Stimulated activated naive B cell treated with anti-CD40 and anti-IgM and Interleukin-4, amounts not matched to agents 10 μg/mL and 1 μg/mL and 100 μg/mL, for 72 hours (primary cell): ENCODE data around the gene NRP1.
A peak's percentile ranks its signal among the peaks of the same experiment; 100 is the strongest.

ENCODE experiments used
- ATAC-seq, 2 donors: fragments of 150-1000 bp; cut with Tn5 transposase; replicated peaks; 2 replicates each; pipeline ENCODE4 v1.10.0; 2021; ENCODE audit warnings: moderate library complexity in 1 of 2
- DNase-seq: peaks from one replicate; pipeline ENCODE4 v3.0.0; 2021
- H3K27ac Mint-ChIP-seq: one replicate; pipeline ENCODE4 v1.8.0; 2022; ENCODE audit warnings: mild to moderate bottlenecking, mixed read lengths
- H3K27me3 Mint-ChIP-seq, 2 donors: one replicate each; pipeline ENCODE4 v1.8.0; 2022; ENCODE audit warnings: mixed read lengths in 2 of 2
- H3K36me3 Mint-ChIP-seq, 2 donors: one replicate each; pipeline ENCODE4 v1.8.0; 2022; ENCODE audit warnings: mixed read lengths in 2 of 2, mild to moderate bottlenecking in 1 of 2
- H3K4me1 Mint-ChIP-seq, 2 donors: one replicate each; pipeline ENCODE4 v1.8.0; 2022; ENCODE audit warnings: mixed read lengths in 2 of 2, mild to moderate bottlenecking in 1 of 2
- H3K4me3 Mint-ChIP-seq, 2 donors: one replicate each; pipeline ENCODE4 v1.8.0; 2022; ENCODE audit warnings: mild to moderate bottlenecking in 2 of 2, mixed read lengths in 2 of 2, moderate library complexity in 1 of 2
- H3K9me3 Mint-ChIP-seq, 2 donors: one replicate each; pipeline ENCODE4 v1.8.0; 2022; ENCODE audit warnings: mixed read lengths in 2 of 2, mild to moderate bottlenecking in 1 of 2

Gene NRP1

GRCh38 chr10:33363106-33363505, 28.6 kb upstream of the NRP1 start:
- DNase-seq: no peak
- no peak overlapping the region for H3K27ac Mint-ChIP-seq
- ATAC-seq: no peak
- H3K27me3 Mint-ChIP-seq: no peaks in the 10 kb centered on the region
- H3K9me3 Mint-ChIP-seq: peaks cover 12 to 13% of the 10 kb centered on the region in 2 donors
- no peaks in the 10 kb centered on the region for H3K4me1 Mint-ChIP-seq
- peaks cover 0 to 2% of the 10 kb centered on the region in 2 donors for H3K36me3 Mint-ChIP-seq
- no peak overlapping the region for H3K4me3 Mint-ChIP-seq

- Mint-ChIP-seq H3K4me1 (no peaks in the 10 kb centered on the region), H3K9me3 (peaks cover 6 to 8% of the 10 kb centered on the region in 2 donors), H3K4me3 (no peak overlapping the region), H3K27me3 (no peaks in the 10 kb centered on the region), H3K27ac (no peak overlapping the region), H3K36me3 (peaks cover 0 to 2% of the 10 kb centered on the region in 2 donors)
- no peak for ATAC-seq
- no peak for DNase-seq
Observed at GRCh38 chr10:33358016-33358415, 23.5 kb upstream of the NRP1 start.

DNA sequence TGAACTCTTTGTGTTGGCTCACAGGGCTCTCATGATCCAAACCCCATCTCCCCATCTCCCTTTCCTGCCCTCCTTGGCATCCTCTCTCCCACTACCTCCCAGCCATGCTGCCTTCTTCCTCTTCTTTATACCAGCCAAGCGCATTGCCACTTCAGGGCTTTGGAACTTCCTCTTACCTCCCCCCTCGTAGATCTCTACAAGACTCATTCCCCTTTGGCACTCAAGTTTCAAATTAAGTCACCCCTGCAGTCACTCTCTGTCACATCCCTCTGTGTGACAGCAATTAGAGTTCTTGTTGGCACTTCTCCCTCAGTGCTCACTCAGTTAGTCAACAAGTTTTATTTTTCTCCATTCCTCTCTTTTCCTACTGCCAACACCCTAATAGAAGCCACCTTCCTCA, 20.8 kb upstream of the NRP1 start:
- Mint-ChIP-seq H3K4me1 (no peaks in the 10 kb centered on the region), H3K4me3 (no peak overlapping the region), H3K27me3 (no peaks in the 10 kb centered on the region), H3K27ac (no peak overlapping the region), H3K9me3 (peaks cover 4 to 8% of the 10 kb centered on the region in 2 donors), H3K36me3 (no peaks in the 10 kb centered on the region)
- DNase-seq: no peak
- ATAC-seq: no peak

DNA sequence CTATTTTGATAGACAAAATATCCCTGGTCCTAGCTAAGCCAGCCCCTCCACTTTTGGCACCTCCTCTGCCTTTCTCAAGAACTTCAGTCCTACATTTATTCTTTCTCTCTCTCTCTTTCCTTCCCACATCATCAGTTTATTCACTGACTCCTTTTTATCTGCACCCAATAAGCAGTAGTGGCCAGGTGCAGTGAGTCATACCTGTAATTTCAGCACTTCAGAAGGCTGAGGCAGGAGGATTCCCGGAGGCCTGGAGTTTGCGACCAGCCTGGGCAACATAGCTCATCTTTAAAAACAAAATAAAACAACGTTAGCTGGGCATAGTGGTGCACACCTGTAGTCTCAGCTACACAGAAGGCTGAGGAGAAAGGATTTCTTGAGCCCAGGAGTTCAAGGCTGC, 19.4 kb upstream of the NRP1 start:
- ATAC-seq (no peak), DNase-seq (no peak)
- H3K4me3 Mint-ChIP-seq: no peak overlapping the region
- H3K9me3 Mint-ChIP-seq: no peaks in the 10 kb centered on the region
- no peaks in the 10 kb centered on the region for H3K36me3 Mint-ChIP-seq
- no peaks in the 10 kb centered on the region for H3K27me3 Mint-ChIP-seq
- no peaks in the 10 kb centered on the region for H3K4me1 Mint-ChIP-seq
- no peak overlapping the region for H3K27ac Mint-ChIP-seq

DNA sequence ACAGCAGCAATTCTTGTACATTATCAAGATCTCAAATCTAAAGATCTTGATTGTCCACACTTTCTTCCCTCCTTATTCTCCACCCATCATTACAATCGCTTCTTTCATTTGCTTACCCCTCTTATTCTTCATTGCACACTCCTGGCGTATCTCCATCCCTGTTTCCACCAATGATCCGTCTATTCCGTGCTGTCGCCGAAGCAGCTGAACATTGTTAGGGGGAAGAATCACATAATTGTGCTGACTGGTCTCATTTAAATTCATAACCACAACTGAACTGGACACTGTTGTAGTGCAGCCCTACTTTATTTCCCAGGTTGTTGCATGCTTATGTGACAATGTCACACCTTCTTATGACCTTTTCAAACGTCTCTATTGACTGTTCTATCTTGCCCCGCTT, 18.9 kb upstream of the NRP1 start:
- no peak overlapping the region for H3K27ac Mint-ChIP-seq
- DNase-seq (no peak), ATAC-seq (no peak)
- H3K4me3 Mint-ChIP-seq: no peak overlapping the region
- no peaks in the 10 kb centered on the region for H3K27me3 Mint-ChIP-seq
- no peaks in the 10 kb centered on the region for H3K4me1 Mint-ChIP-seq
- no peaks in the 10 kb centered on the region for H3K9me3 Mint-ChIP-seq
- H3K36me3 Mint-ChIP-seq: no peaks in the 10 kb centered on the region

DNA sequence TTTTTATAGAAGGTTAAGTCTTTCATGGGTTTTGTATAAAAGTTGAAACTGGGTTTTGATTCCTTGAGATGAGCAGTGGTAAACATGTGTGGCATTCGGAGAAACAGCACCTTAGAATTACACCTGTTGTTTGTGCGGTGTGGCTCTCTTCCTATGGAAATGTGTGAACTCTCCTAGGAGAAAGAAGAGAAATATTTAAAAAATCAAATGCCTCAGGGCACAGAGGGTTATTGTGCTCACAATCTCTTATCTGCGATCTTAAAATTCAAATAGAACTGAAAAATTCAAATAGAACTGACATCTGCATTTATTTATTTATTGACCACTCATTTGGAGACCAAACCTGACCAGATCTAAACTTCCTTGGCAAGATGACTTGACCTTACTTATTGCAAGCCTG, 18.1 kb upstream of the NRP1 start:
- Mint-ChIP-seq H3K4me3 (no peak overlapping the region), H3K27ac (no peak overlapping the region), H3K4me1 (no peaks in the 10 kb centered on the region), H3K36me3 (no peaks in the 10 kb centered on the region), H3K27me3 (peaks cover 0 to 5% of the 10 kb centered on the region in 2 donors), H3K9me3 (peaks cover 0 to 2% of the 10 kb centered on the region in 2 donors)
- ATAC-seq: no peak
- no peak for DNase-seq

DNA sequence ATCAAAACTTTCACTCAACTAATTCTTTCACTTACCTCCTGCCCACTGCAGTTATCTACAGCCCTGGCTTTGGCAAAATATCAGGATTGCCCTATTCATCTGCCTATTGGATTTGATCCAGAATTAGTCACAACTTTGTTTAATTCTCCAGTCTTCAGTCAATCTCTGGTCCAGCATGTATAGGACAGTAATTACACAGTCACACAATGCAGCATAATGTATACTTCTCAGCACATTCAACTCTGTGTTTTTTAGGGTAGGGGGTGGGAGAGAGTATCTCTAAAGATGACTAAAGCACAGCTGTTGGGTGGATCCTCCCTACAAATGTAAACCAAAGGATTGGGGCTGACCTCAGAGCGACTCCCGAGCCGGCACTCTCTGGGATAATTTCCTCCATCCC, 17.7 kb upstream of the NRP1 start:
- no peak overlapping the region for H3K4me3 Mint-ChIP-seq
- DNase-seq (no peak), ATAC-seq (no peak)
- H3K27ac Mint-ChIP-seq: no peak overlapping the region
- H3K36me3 Mint-ChIP-seq: no peaks in the 10 kb centered on the region
- peaks cover 0 to 9% of the 10 kb centered on the region in 2 donors for H3K27me3 Mint-ChIP-seq
- H3K9me3 Mint-ChIP-seq: peaks cover 0 to 2% of the 10 kb centered on the region in 2 donors
- no peaks in the 10 kb centered on the region for H3K4me1 Mint-ChIP-seq

DNA sequence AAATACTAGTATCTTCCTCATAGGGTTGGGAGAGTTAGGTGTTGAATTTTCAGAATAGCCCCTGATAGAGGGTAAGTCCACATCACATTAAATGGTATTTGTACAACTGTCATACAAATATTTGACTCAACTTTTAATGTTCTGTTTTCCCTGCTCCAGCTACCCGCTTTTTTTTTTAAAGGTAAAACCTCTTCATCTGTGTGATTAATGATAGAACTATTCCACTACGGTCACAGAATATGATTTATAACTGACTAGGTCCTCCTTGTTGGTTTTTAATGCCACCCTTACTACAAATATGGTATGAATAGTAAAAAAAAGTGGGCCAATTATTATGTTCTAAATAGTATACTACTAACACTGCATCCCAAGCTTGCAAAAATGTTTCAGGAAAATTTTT, 15.6 kb upstream of the NRP1 start:
- Mint-ChIP-seq H3K4me3 (no peak overlapping the region), H3K36me3 (no peaks in the 10 kb centered on the region), H3K27me3 (peaks cover 7 to 21% of the 10 kb centered on the region in 2 donors), H3K9me3 (peaks cover 0 to 2% of the 10 kb centered on the region in 2 donors), H3K27ac (no peak overlapping the region), H3K4me1 (no peaks in the 10 kb centered on the region)
- DNase-seq (no peak), ATAC-seq (no peak)

GRCh38 chr10:33349268-33349667, 14.8 kb upstream of the NRP1 start:
- no peaks in the 10 kb centered on the region for H3K36me3 Mint-ChIP-seq
- H3K9me3 Mint-ChIP-seq: peaks cover 6 to 7% of the 10 kb centered on the region in 2 donors
- peaks cover 11 to 29% of the 10 kb centered on the region in 2 donors for H3K27me3 Mint-ChIP-seq

GRCh38 chr10:33347211-33347610, 12.7 kb upstream of the NRP1 start:
- Mint-ChIP-seq H3K36me3 (no peaks in the 10 kb centered on the region), H3K4me1 (no peaks in the 10 kb centered on the region), H3K27ac (no peak overlapping the region), H3K9me3 (peaks cover 6 to 7% of the 10 kb centered on the region in 2 donors), H3K27me3 (peaks cover 11 to 29% of the 10 kb centered on the region in 2 donors), H3K4me3 (no peak overlapping the region)
- ATAC-seq (no peak), DNase-seq (no peak)

More at GRCh38 chr10:33349268-33349667, 14.8 kb upstream of the NRP1 start:
- H3K4me3 Mint-ChIP-seq: no peak overlapping the region
- DNase-seq (no peak), ATAC-seq (no peak)
- no peaks in the 10 kb centered on the region for H3K4me1 Mint-ChIP-seq
- no peak overlapping the region for H3K27ac Mint-ChIP-seq

DNA sequence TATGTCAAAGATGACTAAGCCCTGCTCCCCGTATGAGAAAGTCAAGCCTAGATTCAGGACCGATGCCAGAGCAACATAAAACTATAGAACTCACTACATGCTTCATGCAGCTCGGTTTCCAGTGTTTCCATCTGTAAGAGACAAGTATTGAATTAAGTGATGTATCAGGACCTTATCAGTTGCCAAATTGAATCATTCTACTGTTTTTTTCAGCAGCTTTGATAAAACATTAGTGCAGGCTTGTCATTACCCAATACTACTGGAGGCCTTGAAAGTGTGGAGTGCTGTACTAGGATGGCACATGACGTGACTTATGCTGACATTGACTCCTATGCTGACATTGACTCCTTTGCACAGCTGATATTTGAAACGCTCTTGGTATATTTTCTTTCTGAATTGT, 10.8 kb upstream of the NRP1 start:
- Mint-ChIP-seq H3K27ac (no peak overlapping the region), H3K4me1 (no peaks in the 10 kb centered on the region), H3K36me3 (no peaks in the 10 kb centered on the region), H3K4me3 (no peak overlapping the region), H3K27me3 (peaks cover 11 to 29% of the 10 kb centered on the region in 2 donors), H3K9me3 (peaks cover 6 to 7% of the 10 kb centered on the region in 2 donors)
- DNase-seq (no peak), ATAC-seq (no peak)

DNA sequence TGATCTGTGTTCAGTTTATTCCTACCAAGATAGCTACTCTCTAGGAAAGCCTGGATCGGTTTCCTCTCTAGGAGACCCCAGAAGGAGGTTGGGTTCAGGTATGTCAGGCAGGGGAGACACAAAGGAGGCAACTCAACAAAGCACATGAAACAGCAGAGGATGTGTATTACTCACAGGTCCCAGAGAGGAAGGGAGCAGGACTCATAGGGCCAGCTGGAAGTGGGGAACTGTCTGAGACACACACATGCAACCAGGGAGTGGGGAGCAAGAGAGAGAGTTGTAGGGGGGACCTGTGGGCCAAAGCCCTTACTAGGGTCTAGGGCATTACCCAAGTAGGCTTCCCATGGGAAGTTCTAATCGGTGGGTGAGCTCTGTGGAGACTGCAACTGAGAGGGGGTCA, 10.2 kb upstream of the NRP1 start:
- H3K36me3 Mint-ChIP-seq: no peaks in the 10 kb centered on the region
- no peak for ATAC-seq

GRCh38 chr10:33341637-33342036, 7.2 kb upstream of the NRP1 start:
- Mint-ChIP-seq H3K4me3 (no peak overlapping the region), H3K27me3 (peaks cover 28 to 34% of the 10 kb centered on the region in 2 donors), H3K27ac (no peak overlapping the region), H3K36me3 (no peaks in the 10 kb centered on the region), H3K9me3 (peaks cover 4 to 7% of the 10 kb centered on the region in 2 donors), H3K4me1 (peaks cover 1 to 5% of the 10 kb centered on the region in 2 donors)
- no peak for ATAC-seq
- no peak for DNase-seq

More for the DNA sequence above, 10.2 kb upstream of the NRP1 start:
- H3K27ac Mint-ChIP-seq: no peak overlapping the region
- no peak overlapping the region for H3K4me3 Mint-ChIP-seq
- H3K9me3 Mint-ChIP-seq: peaks cover 6 to 7% of the 10 kb centered on the region in 2 donors
- H3K27me3 Mint-ChIP-seq: peaks cover 11 to 30% of the 10 kb centered on the region in 2 donors
- DNase-seq: no peak
- no peaks in the 10 kb centered on the region for H3K4me1 Mint-ChIP-seq

- no peak for ATAC-seq
- peaks cover 12 to 26% of the 10 kb centered on the region in 2 donors for H3K4me1 Mint-ChIP-seq
- no peak for DNase-seq
- no peak overlapping the region for H3K27ac Mint-ChIP-seq
- no peaks in the 10 kb centered on the region for H3K9me3 Mint-ChIP-seq
- H3K4me3 Mint-ChIP-seq: no peak overlapping the region
- H3K27me3 Mint-ChIP-seq: peaks cover 46 to 60% of the 10 kb centered on the region in 2 donors
- H3K36me3 Mint-ChIP-seq: no peaks in the 10 kb centered on the region
Observed at GRCh38 chr10:33337326-33337957, 3.0 kb upstream of the NRP1 start.

DNA sequence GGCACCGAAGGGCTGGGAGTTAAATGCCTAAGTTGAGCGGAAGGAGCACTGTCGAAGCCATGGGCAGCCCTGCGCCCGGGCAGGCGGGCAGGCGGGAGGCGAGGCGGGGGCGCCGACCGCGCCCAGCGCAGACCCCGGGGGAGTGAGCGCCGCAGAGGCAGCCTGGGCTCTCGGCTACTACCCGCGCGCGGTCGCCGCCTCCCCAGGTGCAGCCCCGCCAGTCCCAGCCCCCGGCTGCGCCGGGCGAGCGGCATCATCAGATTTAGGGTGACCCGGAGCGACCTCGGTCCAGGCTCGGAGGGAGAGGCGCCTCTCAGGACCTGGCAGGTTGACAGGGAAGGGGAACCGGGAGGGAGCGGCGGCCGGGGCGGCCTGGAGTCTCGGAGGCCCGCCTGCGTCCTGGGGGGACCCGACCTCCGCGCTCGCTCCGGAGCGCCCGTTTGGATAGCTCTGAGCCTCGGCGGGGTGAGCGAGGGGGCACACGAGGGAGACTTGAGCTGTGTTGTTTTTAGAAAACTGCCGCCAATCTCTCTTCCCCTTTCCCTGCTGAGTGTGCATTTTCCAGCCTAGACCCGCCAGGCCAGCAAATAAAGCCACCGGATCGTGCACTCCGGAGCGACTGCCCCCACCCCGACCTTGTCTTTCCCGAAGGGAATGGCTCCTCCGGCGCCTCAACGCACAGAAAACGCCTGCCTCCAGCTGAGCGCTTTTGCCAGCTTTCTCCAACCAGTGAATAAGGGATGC, 2.3 kb upstream of the NRP1 start:
- Mint-ChIP-seq H3K4me1 (peaks cover 12 to 26% of the 10 kb centered on the region in 2 donors), H3K4me3 (peak overlapping the region in 1 of 2 donors; percentile 2), H3K27me3 (peaks cover 51 to 66% of the 10 kb centered on the region in 2 donors), H3K36me3 (no peaks in the 10 kb centered on the region), H3K9me3 (no peaks in the 10 kb centered on the region), H3K27ac (no peak overlapping the region)
- ATAC-seq (peak in 1 of 2 donors; percentile 24), DNase-seq (no peak)
